GM23338 (cell line): Measurements from ENCODE around the gene SOWAHA. TPM values are rescaled to one million over a fixed set of nuclear protein-coding genes. Genes with fewer than 3 reads are reported as not detected.

Experiments used
- ATAC-seq: fragments of 200-7000 bp; cut with Tn5 transposase; 3 replicates; pipeline ENCODE4 v1.9.1; 2020
- DNase-seq: peaks from one replicate; pipeline ENCODE4 v3.0.0-alpha.2; 2015; ENCODE audit warnings: low spot score
- H2AFZ ChIP-seq: fragments of 200-600 bp; sonication (generic); 2 replicates; pipeline ENCODE4 v1.8.0; 2016; ENCODE audit warnings: antibody characterized with exemption, mild to moderate bottlenecking, moderate library complexity
- H3F3A ChIP-seq: fragments of 200-600 bp; sonication (generic); replicated peaks from 2 replicates; pipeline ENCODE4 v1.8.0; 2017; ENCODE audit warnings: antibody characterized with exemption, mixed run types, low read depth
- H3K27ac ChIP-seq: fragments of 200-600 bp; sonication (generic); 2 replicates; pipeline ENCODE4 v1.6.1; 2016; ENCODE audit warnings: low read depth
- H3K27me3 ChIP-seq: fragments of 200-600 bp; sonication (generic); 2 replicates; pipeline ENCODE4 v1.8.0; 2016; ENCODE audit warnings: mild to moderate bottlenecking, mixed run types, moderate library complexity; ENCODE audit not compliant: insufficient read depth
- H3K36me3 ChIP-seq: fragments of 200-600 bp; sonication (generic); 2 replicates; pipeline ENCODE4 v1.8.0; 2016; ENCODE audit warnings: mild to moderate bottlenecking; ENCODE audit not compliant: insufficient read depth
- H3K4me1 ChIP-seq: fragments of 200-600 bp; sonication (generic); 2 replicates; pipeline ENCODE4 v1.8.0; 2016; ENCODE audit warnings: mild to moderate bottlenecking, moderate library complexity; ENCODE audit not compliant: insufficient read depth
- H3K4me2 ChIP-seq: fragments of 200-600 bp; sonication (generic); 2 replicates; pipeline ENCODE4 v1.7.1; 2017; ENCODE audit warnings: mixed run types
- H3K4me3 ChIP-seq: fragments of 200-600 bp; sonication (generic); 2 replicates; pipeline ENCODE4 v1.6.1; 2016; ENCODE audit warnings: mixed run types
- H3K79me2 ChIP-seq: fragments of 200-600 bp; sonication (generic); replicated peaks from 2 replicates; pipeline ENCODE4 v1.8.0; 2017; ENCODE audit warnings: mild to moderate bottlenecking; ENCODE audit not compliant: insufficient read depth
- H3K9me2 ChIP-seq: fragments of 200-600 bp; sonication (generic); 2 replicates; pipeline ENCODE4 v1.8.0; 2017; ENCODE audit not compliant: insufficient read depth
- H4K20me1 ChIP-seq: fragments of 200-600 bp; sonication (generic); replicated peaks from 2 replicates; pipeline ENCODE4 v1.8.0; 2017; ENCODE audit warnings: mild to moderate bottlenecking; ENCODE audit not compliant: insufficient read depth
- H3K27ac Mint-ChIP-seq: 2 replicates; pipeline ENCODE4 v1.8.0; 2020; ENCODE audit warnings: inconsistent platforms, mild to moderate bottlenecking, moderate library complexity, mixed read lengths
- H3K27me3 Mint-ChIP-seq: 3 replicates; pipeline ENCODE4 v1.8.0; 2022; ENCODE audit warnings: low read depth, mild to moderate bottlenecking, moderate library complexity, mixed read lengths, inconsistent platforms; ENCODE audit not compliant: insufficient read depth, poor library complexity
- H3K36me3 Mint-ChIP-seq: 3 replicates; pipeline ENCODE4 v1.8.0; 2021; ENCODE audit warnings: low read depth, mild to moderate bottlenecking, inconsistent platforms, moderate library complexity, mixed read lengths
- H3K4me1 Mint-ChIP-seq: 3 replicates; pipeline ENCODE4 v1.8.0; 2020; ENCODE audit warnings: mild to moderate bottlenecking, inconsistent platforms, mixed read lengths
- H3K4me3 Mint-ChIP-seq: 3 replicates; pipeline ENCODE4 v1.8.0; 2021; ENCODE audit warnings: moderate library complexity, mild to moderate bottlenecking, inconsistent platforms, mixed read lengths
- H3K9me3 Mint-ChIP-seq: 3 replicates; pipeline ENCODE4 v1.8.0; 2020; ENCODE audit warnings: moderate library complexity, mild to moderate bottlenecking, inconsistent platforms, mixed read lengths
- CTCF ChIP-seq, 2 experiments: fragments of 200-600 bp in 1 of 2; sonication (generic) in 1 of 2; conservative IDR thresholded peaks; 2 replicates each; pipeline versions ENCODE4 v1.5.1 to v1.6.1; 2016 to 2017; ENCODE audit warnings: antibody characterized with exemption in 2 of 2, low read depth in 2 of 2, mild to moderate bottlenecking in 2 of 2, moderate library complexity in 1 of 2
- ETS1 ChIP-seq: IDR thresholded peaks from 2 replicates; pipeline ENCODE4 v1.6.1; 2016; ENCODE audit warnings: antibody characterized with exemption
- EZH2 ChIP-seq: fragments of 200-600 bp; sonication (generic); IDR thresholded peaks from one replicate; pipeline ENCODE4 v1.8.0; 2017; ENCODE audit warnings: antibody characterized with exemption, mild to moderate bottlenecking, low read depth; ENCODE audit not compliant: unreplicated experiment
- JUNB ChIP-seq: IDR thresholded peaks from one replicate; pipeline ENCODE4 v1.6.1; 2016; ENCODE audit warnings: antibody characterized with exemption; ENCODE audit not compliant: unreplicated experiment
- POLR2AphosphoS5 ChIP-seq: IDR thresholded peaks from 2 replicates; pipeline ENCODE4 v1.6.1; 2016; ENCODE audit warnings: antibody characterized with exemption, low read depth
- REST ChIP-seq: IDR thresholded peaks from one replicate; pipeline ENCODE4 v1.6.1; 2018; ENCODE audit warnings: antibody characterized with exemption; ENCODE audit not compliant: unreplicated experiment
- STAT1 ChIP-seq: IDR thresholded peaks from one replicate; pipeline ENCODE4 v1.6.1; 2016; ENCODE audit warnings: antibody characterized with exemption; ENCODE audit not compliant: unreplicated experiment
- ZNF114 ChIP-seq: fragments of 250-450 bp; sonication (Bioruptor Pico); IDR thresholded peaks from 2 replicates; pipeline ENCODE4 v1.5.0; 2020; ENCODE audit warnings: mild to moderate bottlenecking, moderate library complexity
- ZNF331 ChIP-seq: fragments of 250-450 bp; sonication (Bioruptor Pico); IDR thresholded peaks from 2 replicates; pipeline ENCODE4 v1.5.0; 2020; ENCODE audit warnings: low read depth, mild to moderate bottlenecking, moderate library complexity
- polyA plus RNA-seq: library from polyadenylated mRNA; unstranded; fragments of >200 nt; fragmentation: Nextera tagmentation; extraction: Ambion mirVana; gene quantifications from 2 replicates; pipeline ENCODE4 v1.2.1, GENCODE V29; 2016
- total RNA-seq: library from RNA; depleted of rRNA; stranded (reverse); fragments of >200 nt; shearing (Covaris generic); gene quantifications from 2 replicates; pipeline ENCODE4 v1.2.3, GENCODE V29; 2014

SOWAHA gene
- total and polyA plus RNA-seq, 2 experiments from 2014 or later, result 0.18 to 0.52 TPM

GRCh38 chr5:132772291-132773070 is 40.6 kb upstream of the SOWAHA start (continued):
- TF ChIP-seq CTCF (conservative IDR thresholded peaks at IDR 0.05; ENCODE audit: low read depth in 2 of 2) (no peak), REST (no peak), JUNB (no peak), POLR2AphosphoS5 (no peak), STAT1 (no peak), EZH2 (no peak)

GRCh38 chr5:132773114-132773513 is 40.0 kb upstream of the SOWAHA start:
- Mint-ChIP-seq H3K4me1 (peaks cover 30% of the 10 kb centered on the region), H3K27me3 (peaks cover 25% of the 10 kb centered on the region), H3K27ac (no peak overlapping the region), H3K9me3 (no peaks in the 10 kb centered on the region), H3K4me3 (no peak overlapping the region), H3K36me3 (no peaks in the 10 kb centered on the region; the same call in 2 of the 3 replicates)
- no peak overlapping the region for H2AFZ ChIP-seq
- H3K27me3 ChIP-seq, result peaks cover 26% of the 10 kb centered on the region
- 0 out of 2 replicates have a peak, but pooled peaks cover 4% of the 10 kb centered on the region for H4K20me1 ChIP-seq
- H3K4me1 ChIP-seq, result peaks cover 21% of the 10 kb centered on the region
- H3K4me3 ChIP-seq, result no peak overlapping the region
- no peak overlapping the region for H3K27ac ChIP-seq
- H3K4me2 ChIP-seq, result no peak overlapping the region
- peaks cover 4% of the 10 kb centered on the region; the same call in 1 of the 2 replicates for H3K79me2 ChIP-seq
- H3K36me3 ChIP-seq, result no peaks in the 10 kb centered on the region
- peaks cover 2% of the 10 kb centered on the region; the same call in 1 of the 2 replicates for H3K9me2 ChIP-seq
- DNase-seq (no peak), ATAC-seq (no peak)
- no peaks in the 10 kb centered on the region for H3F3A ChIP-seq
- TF ChIP-seq ZNF114 (CRISPR knock-in tag) (no peak), ZNF331 (no peak), CTCF (conservative IDR thresholded peaks at IDR 0.05; ENCODE audit: low read depth in 2 of 2) (no peak), STAT1 (no peak), ETS1 (no peak), JUNB (no peak)
